Measurements from ENCODE around the gene MICAL2.

- no peak for TF ChIP-seq EZH2 (IDR thresholded peaks at IDR 0.05; ENCODE audit: borderline replicate concordance, insufficient read depth, low read depth, low read length, poor library complexity, severe bottlenecking)
- TF ChIP-seq, protein P1, sequence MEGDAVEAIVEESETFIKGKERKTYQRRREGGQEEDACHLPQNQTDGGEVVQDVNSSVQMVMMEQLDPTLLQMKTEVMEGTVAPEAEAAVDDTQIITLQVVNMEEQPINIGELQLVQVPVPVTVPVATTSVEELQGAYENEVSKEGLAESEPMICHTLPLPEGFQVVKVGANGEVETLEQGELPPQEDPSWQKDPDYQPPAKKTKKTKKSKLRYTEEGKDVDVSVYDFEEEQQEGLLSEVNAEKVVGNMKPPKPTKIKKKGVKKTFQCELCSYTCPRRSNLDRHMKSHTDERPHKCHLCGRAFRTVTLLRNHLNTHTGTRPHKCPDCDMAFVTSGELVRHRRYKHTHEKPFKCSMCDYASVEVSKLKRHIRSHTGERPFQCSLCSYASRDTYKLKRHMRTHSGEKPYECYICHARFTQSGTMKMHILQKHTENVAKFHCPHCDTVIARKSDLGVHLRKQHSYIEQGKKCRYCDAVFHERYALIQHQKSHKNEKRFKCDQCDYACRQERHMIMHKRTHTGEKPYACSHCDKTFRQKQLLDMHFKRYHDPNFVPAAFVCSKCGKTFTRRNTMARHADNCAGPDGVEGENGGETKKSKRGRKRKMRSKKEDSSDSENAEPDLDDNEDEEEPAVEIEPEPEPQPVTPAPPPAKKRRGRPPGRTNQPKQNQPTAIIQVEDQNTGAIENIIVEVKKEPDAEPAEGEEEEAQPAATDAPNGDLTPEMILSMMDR (IDR thresholded peaks at IDR 0.05): no peak
Measured at GRCh38 chr11:12088531-12088930, 21.9 kb upstream of the MICAL2 start.

Measured in B cell (primary cell).